H1 (cell line): ENCODE results near the gene ASAP2. TPM values are rescaled to one million over a fixed set of nuclear protein-coding genes. Genes with fewer than 3 reads are reported as not detected.

Experiments
- CTCF ChIA-PET: fragments of 300-600 bp; sonication (Branson Sonifier 250); formaldehyde crosslinking; loops from one replicate; lab custom pipeline; 2021; ENCODE audit not compliant: partially characterized antibody; lab: Charles Lee
- POLR2A ChIA-PET: fragments of 300-600 bp; sonication (Branson Sonifier 250); formaldehyde crosslinking; loops from one replicate; lab custom pipeline; 2021; ENCODE audit warnings: inconsistent platforms; ENCODE audit not compliant: partially characterized antibody; lab: Charles Lee
- DNase-seq, 2 experiments: peaks; one replicate each; pipeline versions ENCODE4 v3.0.0 to v3.0.0-alpha.2; 2010 to 2022; ENCODE audit warnings: low spot score in 2 of 2, low read depth in 1 of 2, mixed read lengths in 1 of 2
- FAIRE-seq: peaks from 2 replicates; lab custom pipeline; 2011; peaks lifted over from hg19 to GRCh38; lab: Jason Lieb, UNC
- H2AFZ ChIP-seq: 2 replicates; pipeline ENCODE4 v1.8.1; 2012; ENCODE audit warnings: low read length, inconsistent platforms
- H2AK5ac ChIP-seq: 2 replicates; pipeline ENCODE4 v1.6.1; 2013; ENCODE audit warnings: low read depth, low read length
- H2BK120ac ChIP-seq: replicated peaks from 2 replicates; pipeline ENCODE3; 2013; ENCODE audit warnings: low read depth, low read length, inconsistent platforms
- H2BK12ac ChIP-seq: 2 replicates; pipeline ENCODE4 v1.6.1; 2013; ENCODE audit warnings: low read depth, low read length
- H2BK15ac ChIP-seq: 2 replicates; pipeline ENCODE4 v1.6.1; 2013; ENCODE audit warnings: low read length
- H2BK20ac ChIP-seq: 2 replicates; pipeline ENCODE4 v1.6.1; 2013; ENCODE audit warnings: low read length
- H2BK5ac ChIP-seq: 2 replicates; pipeline ENCODE4 v1.6.1; 2013; ENCODE audit warnings: low read depth, low read length
- H3K14ac ChIP-seq: 2 replicates; pipeline ENCODE4 v1.6.1; 2013; ENCODE audit warnings: inconsistent platforms; ENCODE audit not compliant: insufficient read length
- H3K18ac ChIP-seq: 2 replicates; pipeline ENCODE4 v1.6.1; 2013; ENCODE audit warnings: low read length; ENCODE audit errors: extremely low read depth
- H3K23ac ChIP-seq: 2 replicates; pipeline ENCODE4 v1.6.1; 2013; ENCODE audit warnings: inconsistent platforms; ENCODE audit not compliant: insufficient read length
- H3K23me2 ChIP-seq: 2 replicates; pipeline ENCODE4 v1.6.1; 2013; ENCODE audit warnings: low read depth, low read length
- H3K27ac ChIP-seq: 2 replicates; pipeline ENCODE4 v1.6.1; 2011; ENCODE audit warnings: low read depth, low read length, inconsistent platforms
- H3K27me3 ChIP-seq, 4 experiments: replicated peaks in 1 of 4; 1 replicate in 1 of 4; 2 replicates in 3 of 4; pipeline versions ENCODE4 v1.6.1 to v1.8.1; 2011 to 2013; ENCODE audit warnings: low read length in 3 of 4, mild to moderate bottlenecking in 3 of 4, inconsistent platforms in 2 of 4, mixed read lengths in 2 of 4, moderate library complexity in 1 of 4; ENCODE audit not compliant: control insufficient read depth in 3 of 4, insufficient read depth in 3 of 4; ENCODE audit errors: extremely low read depth in 1 of 4
- H3K36me3 ChIP-seq, 4 experiments: 2 replicates each; pipeline versions ENCODE4 v1.6.1 to v1.8.1; 2011 to 2013; ENCODE audit warnings: mild to moderate bottlenecking in 4 of 4, low read length in 3 of 4, moderate library complexity in 2 of 4, control low read depth in 1 of 4, inconsistent platforms in 1 of 4; ENCODE audit not compliant: insufficient read depth in 4 of 4, control insufficient read depth in 2 of 4
- H3K4ac ChIP-seq: replicated peaks from 2 replicates; pipeline ENCODE3; 2013; ENCODE audit warnings: low read length, low read depth, mixed read lengths, inconsistent platforms; ENCODE audit not compliant: insufficient read length
- H3K4me1 ChIP-seq, 4 experiments: replicated peaks in 1 of 4; 1 replicate in 1 of 4; 2 replicates in 3 of 4; pipeline versions ENCODE4 v1.6.1 to v1.8.1; 2011 to 2013; ENCODE audit warnings: low read length in 3 of 4, inconsistent platforms in 2 of 4, mixed read lengths in 1 of 4; ENCODE audit not compliant: insufficient read depth in 4 of 4, control insufficient read depth in 3 of 4
- H3K4me2 ChIP-seq, 2 experiments: 2 replicates each; pipeline versions ENCODE4 v1.6.1 to v1.8.1; 2011 to 2013; ENCODE audit warnings: low read depth in 2 of 2, low read length in 2 of 2, control low read depth in 1 of 2, inconsistent platforms in 1 of 2, mild to moderate bottlenecking in 1 of 2; ENCODE audit not compliant: insufficient read depth in 1 of 2
- H3K4me3 ChIP-seq, 4 experiments: fragments of 200-600, 300-600 bp in 1 of 4; sonication (generic), shearing (Covaris generic), sonication (Bioruptor Twin) in 1 of 4; 2 replicates each; pipeline versions ENCODE4 v1.5.1 to v1.8.1; 2011 to 2016; ENCODE audit warnings: low read length in 4 of 4, low read depth in 3 of 4, control low read depth in 2 of 4, inconsistent platforms in 2 of 4, mild to moderate bottlenecking in 2 of 4, mixed read lengths in 1 of 4, moderate library complexity in 1 of 4; ENCODE audit not compliant: insufficient read depth in 2 of 4; ENCODE audit errors: extremely low read depth in 1 of 4
- H3K56ac ChIP-seq: replicated peaks from 2 replicates; pipeline ENCODE3; 2013; ENCODE audit warnings: low read depth, mild to moderate bottlenecking, mixed read lengths, low read length, inconsistent platforms; ENCODE audit not compliant: insufficient read length
- H3K79me1 ChIP-seq: 2 replicates; pipeline ENCODE4 v1.6.1; 2013; ENCODE audit warnings: low read depth, low read length, control low read depth
- H3K79me2 ChIP-seq, 2 experiments: 2 replicates each; pipeline versions ENCODE4 v1.6.1 to v1.8.1; 2012 to 2013; ENCODE audit warnings: low read length in 2 of 2, mild to moderate bottlenecking in 2 of 2, inconsistent platforms in 1 of 2; ENCODE audit not compliant: insufficient read depth in 2 of 2, control insufficient read depth in 1 of 2
- H3K9ac ChIP-seq, 4 experiments: replicated peaks in 1 of 4; 1 replicate in 1 of 4; 2 replicates in 3 of 4; pipeline versions ENCODE4 v1.6.1 to v1.8.1; 2011 to 2013; ENCODE audit warnings: low read depth in 3 of 4, low read length in 3 of 4, control low read depth in 2 of 4, mild to moderate bottlenecking in 2 of 4, moderate library complexity in 2 of 4, inconsistent platforms in 1 of 4; ENCODE audit errors: extremely low read depth in 1 of 4
- H3K9me3 ChIP-seq, 2 experiments: 2 replicates each; pipeline versions ENCODE4 v1.6.1 to v1.8.1; 2012 to 2013; ENCODE audit warnings: mild to moderate bottlenecking in 2 of 2, moderate library complexity in 2 of 2, control low read depth in 1 of 2, inconsistent platforms in 1 of 2, low read depth in 1 of 2, low read length in 1 of 2, mixed read lengths in 1 of 2; ENCODE audit not compliant: insufficient read depth in 2 of 2
- H4K20me1 ChIP-seq, 2 experiments: replicated peaks in 1 of 2; 2 replicates each; pipeline versions ENCODE3 to v1.8.1; 2011 to 2013; ENCODE audit warnings: inconsistent platforms in 2 of 2, low read length in 2 of 2, mild to moderate bottlenecking in 1 of 2; ENCODE audit not compliant: insufficient read depth in 2 of 2, control insufficient read depth in 1 of 2
- H4K5ac ChIP-seq: 2 replicates; pipeline ENCODE4 v1.6.1; 2013; ENCODE audit warnings: low read length, low read depth, mixed read lengths, inconsistent platforms; ENCODE audit not compliant: insufficient read length
- H4K8ac ChIP-seq: 2 replicates; pipeline ENCODE4 v1.8.0; 2013; ENCODE audit warnings: mild to moderate bottlenecking, moderate library complexity, low read length, inconsistent platforms; ENCODE audit not compliant: insufficient read depth; ENCODE audit errors: extremely low read depth
- H4K91ac ChIP-seq: replicated peaks from 2 replicates; pipeline ENCODE3; 2013; ENCODE audit warnings: low read length, mixed read lengths, inconsistent platforms; ENCODE audit not compliant: insufficient read length
- ATF2 ChIP-seq: IDR thresholded peaks from 2 replicates; pipeline ENCODE4 v1.6.1; 2012; ENCODE audit warnings: low read length, inconsistent platforms
- GTF2F1 ChIP-seq: IDR thresholded peaks from 2 replicates; pipeline ENCODE4 v1.6.1; 2012; ENCODE audit warnings: low read depth, low read length, improper control_type of control experiment, borderline replicate concordance
- PHF8 ChIP-seq: fragments of 200-600 bp; sonication (generic); conservative IDR thresholded peaks from 2 replicates; pipeline ENCODE4 v1.7.1; 2012; ENCODE audit warnings: low read depth, mild to moderate bottlenecking, inconsistent platforms, low read length, moderate library complexity
- WGBS, 2 experiments: shearing (Covaris generic) in 1 of 2; methylation state at CpG; one replicate each; pipeline versions ENCODE4 v1.1.6 to v1.1.7; 2013 to 2015; ENCODE audit warnings: low lambda C conversion rate in 2 of 2, mixed read lengths in 2 of 2, inconsistent platforms in 1 of 2, low coverage in 1 of 2, missing lambda C conversion rate in 1 of 2; ENCODE audit not compliant: insufficient replicate concordance in 2 of 2, insufficient coverage in 1 of 2, insufficient read length in 1 of 2; ENCODE audit errors: extremely low coverage in 1 of 2, missing lambda C conversion rate in 1 of 2; 5-methylcytosine and 5-hydroxymethylcytosine counted together
- polyA plus RNA-seq, 7 experiments: library from polyadenylated mRNA; depleted of rRNA in 3 of 7; stranded (reverse) in 5 of 7; unstranded in 2 of 7; fragments of >200 nt in 5 of 7; fragments of 200-250 nt in 2 of 7; gene quantifications; 1 replicate in 5 of 7; 2 replicates in 1 of 7; 4 replicates in 1 of 7; pipeline versions ENCODE4 v1.2.1 to v1.2.3, GENCODE V29; 2011 to 2013; ENCODE audit warnings: missing spikeins in 2 of 7, mixed read lengths in 2 of 7
- total RNA-seq: library from RNA; stranded (reverse); fragmentation: NEBNext Ultra II Directional; extraction: Animal tissue kit (Norgen Biotek cat#: 25700); gene quantifications from 2 replicates; pipeline ENCODE4 v1.2.1, GENCODE V29; 2021

The ASAP2 gene
- total and polyA plus RNA-seq, 2 of the 8 experiments (the other 6 are each of a cell fraction or from before 2014, with no cell fraction given): 10.2 to 18.7 TPM

GRCh38 chr2:9292426-9292825 is 85.8 kb downstream of the ASAP2 start:
- Histone ChIP-seq H4K5ac (no peak overlapping the region), H3K27me3 (no peaks in the 10 kb centered on the region; a peak in 1 of 7 replicates), H3K23me2 (no peaks in the 10 kb centered on the region), H3K79me1 (no peaks in the 10 kb centered on the region; the same call in 1 of the 2 replicates), H3K14ac (no peak overlapping the region), H2BK12ac (no peak overlapping the region; the same call in 1 of the 2 replicates), H3K4me1 (peaks cover 2 to 19% (median 11%) of the 10 kb centered on the region in 4 experiments), H4K8ac (no peak overlapping the region), H3K4me3 (no peak overlapping the region), H2BK120ac (no peak overlapping the region), H3K79me2 (no peaks in the 10 kb centered on the region; a peak in 1 of 4 replicates), H3K36me3 (no peaks in the 10 kb centered on the region), H2AFZ (no peak overlapping the region), H3K56ac (no peak overlapping the region), H2BK15ac (no peak overlapping the region), H2AK5ac (no peak overlapping the region), H3K27ac (no peak overlapping the region), H3K9ac (no peak overlapping the region), H4K20me1 (peaks cover 0 to 2% of the 10 kb centered on the region in 2 experiments), H3K18ac (no peak overlapping the region), H3K23ac (no peak overlapping the region), H3K4me2 (no peak overlapping the region), H3K4ac (no peak overlapping the region), H3K9me3 (no peaks in the 10 kb centered on the region), H4K91ac (no peak overlapping the region), H2BK5ac (no peak overlapping the region), H2BK20ac (no peak overlapping the region)
- ChIA-PET CTCF (no interaction called here), POLR2A (interaction anchor here (0.8 kb wide), 1 partner anchor 9 kb away, joined by 3 read pairs; no protein-coding TSS in a partner anchor)
- TF ChIP-seq ATF2: no peak
- no peak for TF ChIP-seq GTF2F1
- no peak for TF ChIP-seq PHF8
- FAIRE-seq (no peak), DNase-seq (no peak)
- WGBS, 2 experiments: 95% methylated on average over 4 of the region's 4 CpGs; no CpG with 5 or more reads in 1 of the 2 experiments
